SK-N-SH (cell line): ENCODE data around the gene SLC2A2. TPM values are rescaled to one million over a fixed set of nuclear protein-coding genes. Genes with fewer than 3 reads are reported as not detected.

Experiments used
- CTCF ChIA-PET: fragments of 300-600, 350-600 bp; formaldehyde crosslinking; extraction: SDS; loops from one replicate; lab custom pipeline; 2021; lab: Yijun Ruan, JAX
- POLR2A ChIA-PET: fragments of 350-600 bp; sonication (Branson Sonifier 250); formaldehyde crosslinking; extraction: SDS; loops from one replicate; lab custom pipeline; 2020; ENCODE audit warnings: antibody characterized with exemption, inconsistent platforms; lab: Yijun Ruan, JAX
- DNase-seq: peaks from one replicate; pipeline ENCODE4 v3.0.0; 2012
- H2AFZ ChIP-seq: fragments of 200-600 bp; sonication (generic); 2 replicates; pipeline ENCODE4 v1.8.1; 2016; ENCODE audit warnings: antibody characterized with exemption, mild to moderate bottlenecking, low read depth
- H3F3A ChIP-seq: fragments of 200-600 bp; sonication (generic); replicated peaks from 2 replicates; pipeline ENCODE3; 2016; ENCODE audit warnings: antibody characterized with exemption, mild to moderate bottlenecking; ENCODE audit not compliant: insufficient read depth
- H3K27ac ChIP-seq, 2 experiments: fragments of 200-500 bp in 1 of 2; fragments of 200-600 bp in 1 of 2; sonication (Bioruptor generic) in 1 of 2; sonication (generic), shearing (Covaris generic) in 1 of 2; 2 replicates each; pipeline versions ENCODE4 v1.5.1 to v1.6.1; 2014 to 2016; ENCODE audit warnings: low read depth in 2 of 2, inconsistent platforms in 1 of 2, low read length in 1 of 2, mild to moderate bottlenecking in 1 of 2, mixed read lengths in 1 of 2
- H3K27me3 ChIP-seq: fragments of 200-600 bp; sonication (generic), shearing (Covaris generic); 2 replicates; pipeline ENCODE4 v1.6.1; 2016; ENCODE audit warnings: mixed run types; ENCODE audit not compliant: insufficient read depth
- H3K36me3 ChIP-seq, 2 experiments: fragments of 200-500 bp in 1 of 2; fragments of 200-600 bp in 1 of 2; sonication (Bioruptor generic) in 1 of 2; sonication (generic) in 1 of 2; replicated peaks in 1 of 2; 2 replicates each; pipeline versions ENCODE3 to v1.5.1; 2014 to 2016; ENCODE audit warnings: low read length in 1 of 2, mild to moderate bottlenecking in 1 of 2; ENCODE audit not compliant: insufficient read depth in 2 of 2, control insufficient read depth in 1 of 2
- H3K4me1 ChIP-seq, 2 experiments: fragments of 200-500 bp in 1 of 2; fragments of 200-600 bp in 1 of 2; sonication (Bioruptor generic) in 1 of 2; sonication (generic), shearing (Covaris generic) in 1 of 2; 2 replicates each; pipeline versions ENCODE4 v1.5.1 to v1.6.1; 2014 to 2016; ENCODE audit warnings: low read depth in 1 of 2, low read length in 1 of 2, mixed run types in 1 of 2; ENCODE audit not compliant: insufficient read depth in 2 of 2, control insufficient read depth in 1 of 2
- H3K4me2 ChIP-seq: fragments of 200-600 bp; sonication (generic), shearing (Covaris generic); 2 replicates; pipeline ENCODE4 v1.6.1; 2017; ENCODE audit warnings: mixed run types
- H3K4me3 ChIP-seq, 2 experiments: fragments of 200-500 bp in 1 of 2; fragments of 200-600 bp in 1 of 2; sonication (Bioruptor generic) in 1 of 2; sonication (generic), shearing (Covaris generic) in 1 of 2; 2 replicates each; pipeline versions ENCODE4 v1.5.1 to v1.8.1; 2014 to 2016; ENCODE audit warnings: low read depth in 2 of 2, inconsistent platforms in 1 of 2, low read length in 1 of 2, mild to moderate bottlenecking in 1 of 2, mixed read lengths in 1 of 2, moderate library complexity in 1 of 2
- H3K79me2 ChIP-seq: fragments of 200-600 bp; sonication (generic); 2 replicates; pipeline ENCODE4 v1.8.1; 2017; ENCODE audit warnings: mild to moderate bottlenecking; ENCODE audit not compliant: insufficient read depth
- H3K9ac ChIP-seq: fragments of 200-600 bp; sonication (generic); 2 replicates; pipeline ENCODE4 v1.6.1; 2017; ENCODE audit warnings: mixed run types
- H3K9me2 ChIP-seq: fragments of 200-600 bp; sonication (generic); 2 replicates; pipeline ENCODE4 v1.6.1; 2017; ENCODE audit warnings: mixed run types
- H3K9me3 ChIP-seq: fragments of 200-600 bp; sonication (generic); 2 replicates; pipeline ENCODE4 v1.6.1; 2017; ENCODE audit warnings: mixed run types, mild to moderate bottlenecking, moderate library complexity
- H4K20me1 ChIP-seq: fragments of 200-600 bp; sonication (generic); 2 replicates; pipeline ENCODE4 v1.6.1; 2017; ENCODE audit warnings: mild to moderate bottlenecking, mixed run types; ENCODE audit not compliant: insufficient read depth
- CHD2 ChIP-seq: fragments of 150-350 bp; IDR thresholded peaks from 2 replicates; pipeline ENCODE4 v1.6.1; 2018; ENCODE audit warnings: low read length; ENCODE audit not compliant: partially characterized antibody
- EP300 ChIP-seq, 2 experiments: IDR thresholded peaks; 2 replicates each; pipeline versions ENCODE4 v1.4.0 to v1.6.1; 2012; ENCODE audit warnings: borderline replicate concordance in 1 of 2, low read depth in 1 of 2, low read length in 1 of 2
- FOXM1 ChIP-seq: IDR thresholded peaks from 2 replicates; pipeline ENCODE4 v1.4.0; 2012; ENCODE audit warnings: low read depth, mild to moderate bottlenecking
- GATA2 ChIP-seq: sonication (generic); formaldehyde crosslinking; IDR thresholded peaks from 2 replicates; pipeline ENCODE4 v1.5.0; 2020; ENCODE audit warnings: mild to moderate bottlenecking, missing genetic modification reagents
- JUND ChIP-seq: IDR thresholded peaks from 2 replicates; pipeline ENCODE4 v1.4.0; 2012
- MEF2A ChIP-seq: IDR thresholded peaks from 2 replicates; pipeline ENCODE4 v1.4.0; 2012; ENCODE audit warnings: low read depth, borderline replicate concordance
- POLR2AphosphoS5 ChIP-seq: IDR thresholded peaks from 2 replicates; pipeline ENCODE4 v1.6.1; 2012; ENCODE audit warnings: low read depth, low read length
- TCF12 ChIP-seq: IDR thresholded peaks from 2 replicates; pipeline ENCODE4 v1.4.0; 2012
- TEAD4 ChIP-seq: IDR thresholded peaks from 2 replicates; pipeline ENCODE4 v1.4.0; 2012; ENCODE audit warnings: mild to moderate bottlenecking, borderline replicate concordance; ENCODE audit not compliant: insufficient read depth
- WGBS: methylation state at CpG from one replicate; pipeline ENCODE4 v1.1.6; 2017; ENCODE audit warnings: low lambda C conversion rate; 5-methylcytosine and 5-hydroxymethylcytosine counted together
- polyA plus RNA-seq, 3 experiments: library from polyadenylated mRNA; depleted of rRNA; stranded (reverse); fragments of >200 nt; gene quantifications; 2 replicates each; pipeline ENCODE4 v1.2.3, GENCODE V29; 2012
- TF ChIP-seq, protein P1 (sequence below): fragments of 150-350 bp; IDR thresholded peaks from 2 replicates; pipeline ENCODE4 v1.6.1; 2016; ENCODE audit warnings: mild to moderate bottlenecking, low read depth, low read length
- TF ChIP-seq, protein P2 (sequence below): IDR thresholded peaks from 2 replicates; pipeline ENCODE4 v1.6.1; 2012; ENCODE audit warnings: mild to moderate bottlenecking, low read depth, low read length, moderate library complexity

SLC2A2 gene
- polyA plus RNA-seq, 1 of the 3 experiments (the other 2 are of a cell fraction): 0.59 TPM

DNA sequence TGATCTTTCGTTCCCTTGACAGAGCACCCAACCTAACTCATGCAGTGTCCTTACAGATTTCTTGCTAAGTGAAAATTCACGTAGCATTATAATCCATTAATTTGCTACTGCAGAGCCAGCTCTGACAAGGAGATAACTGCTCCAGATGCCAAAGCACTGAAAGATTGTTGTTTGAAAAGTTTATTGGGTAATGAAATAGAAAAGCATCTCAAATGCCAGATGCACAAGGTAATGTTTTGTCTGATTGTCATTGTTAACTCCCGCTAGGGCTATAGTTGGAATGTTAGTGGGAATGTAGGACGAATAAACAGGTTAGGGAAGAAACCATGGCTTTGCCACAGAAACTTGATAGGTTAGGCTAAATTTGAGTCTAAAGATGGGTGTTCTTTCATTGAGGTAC is 20.2 kb upstream of the SLC2A2 start (continued):
- TF ChIP-seq, protein P1, sequence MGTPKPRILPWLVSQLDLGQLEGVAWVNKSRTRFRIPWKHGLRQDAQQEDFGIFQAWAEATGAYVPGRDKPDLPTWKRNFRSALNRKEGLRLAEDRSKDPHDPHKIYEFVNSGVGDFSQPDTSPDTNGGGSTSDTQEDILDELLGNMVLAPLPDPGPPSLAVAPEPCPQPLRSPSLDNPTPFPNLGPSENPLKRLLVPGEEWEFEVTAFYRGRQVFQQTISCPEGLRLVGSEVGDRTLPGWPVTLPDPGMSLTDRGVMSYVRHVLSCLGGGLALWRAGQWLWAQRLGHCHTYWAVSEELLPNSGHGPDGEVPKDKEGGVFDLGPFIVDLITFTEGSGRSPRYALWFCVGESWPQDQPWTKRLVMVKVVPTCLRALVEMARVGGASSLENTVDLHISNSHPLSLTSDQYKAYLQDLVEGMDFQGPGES: no peak
- TF ChIP-seq JUND (no peak), MEF2A (no peak), GATA2 (no peak), EP300 (IDR thresholded peaks at IDR 0.05; ENCODE audit: borderline replicate concordance in 1 of 2, low read depth in 1 of 2, low read length in 1 of 2) (no peak)

DNA sequence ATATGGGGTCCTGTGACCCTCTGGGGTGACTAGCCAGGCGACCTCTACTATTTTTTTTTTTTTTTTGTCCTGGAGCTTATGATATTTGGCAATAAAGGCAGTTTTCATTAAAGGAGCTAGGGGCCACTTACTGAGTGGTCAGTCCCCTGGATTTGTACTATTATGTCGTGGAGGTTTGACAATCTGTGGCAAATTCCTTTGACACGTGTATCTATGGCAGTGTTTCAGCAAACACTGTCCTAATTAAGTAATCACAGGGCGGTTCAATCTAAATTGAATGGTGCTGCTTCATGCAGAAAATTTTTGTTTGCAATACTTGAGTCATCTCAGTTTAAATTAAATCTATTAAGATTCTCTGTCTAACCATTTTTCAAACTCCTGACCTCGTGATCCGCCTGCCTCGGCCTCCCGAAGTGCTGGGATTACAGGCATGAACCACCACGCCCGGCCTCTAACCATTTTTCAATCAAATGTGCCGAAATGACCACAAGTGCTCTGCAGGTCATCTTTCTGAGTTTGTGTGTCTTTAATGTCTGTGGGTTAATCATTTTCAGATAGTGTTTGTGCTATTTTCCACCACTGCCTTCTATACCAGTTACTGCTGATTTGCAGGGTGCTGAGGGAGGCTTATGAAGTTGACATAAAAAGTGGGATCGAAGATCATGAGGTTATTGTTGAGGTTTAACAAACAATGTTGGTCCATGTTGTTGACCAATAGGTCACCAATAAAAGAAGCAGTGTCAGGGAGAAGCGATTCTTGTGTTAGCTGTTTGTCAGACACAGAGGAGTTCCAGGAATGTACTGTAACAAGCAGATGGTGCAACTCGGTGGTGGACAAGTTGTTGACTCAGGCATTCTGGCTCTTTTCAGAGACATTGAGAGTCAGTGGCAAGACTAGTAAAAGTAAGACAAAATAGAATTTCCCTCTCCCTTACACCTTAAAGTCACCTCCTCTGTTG is 18.6 kb upstream of the SLC2A2 start:
- Histone ChIP-seq H3K4me2 (no peak overlapping the region), H3K4me3 (no peak overlapping the region), H3K4me1 (no peaks in the 10 kb centered on the region), H3K9me3 (no peaks in the 10 kb centered on the region), H3F3A (no peaks in the 10 kb centered on the region), H3K27ac (no peak overlapping the region), H3K27me3 (no peaks in the 10 kb centered on the region), H4K20me1 (no peaks in the 10 kb centered on the region), H3K9me2 (no peaks in the 10 kb centered on the region), H3K79me2 (no peaks in the 10 kb centered on the region)
- 81% methylated on average over 14 of the region's 14 CpGs for WGBS
- POLR2A ChIA-PET: no interaction called here
- DNase-seq: no peak
- CTCF ChIA-PET: no interaction called here
- no peak for TF ChIP-seq POLR2AphosphoS5
- no peak for TF ChIP-seq TEAD4
- TF ChIP-seq, protein P2, sequence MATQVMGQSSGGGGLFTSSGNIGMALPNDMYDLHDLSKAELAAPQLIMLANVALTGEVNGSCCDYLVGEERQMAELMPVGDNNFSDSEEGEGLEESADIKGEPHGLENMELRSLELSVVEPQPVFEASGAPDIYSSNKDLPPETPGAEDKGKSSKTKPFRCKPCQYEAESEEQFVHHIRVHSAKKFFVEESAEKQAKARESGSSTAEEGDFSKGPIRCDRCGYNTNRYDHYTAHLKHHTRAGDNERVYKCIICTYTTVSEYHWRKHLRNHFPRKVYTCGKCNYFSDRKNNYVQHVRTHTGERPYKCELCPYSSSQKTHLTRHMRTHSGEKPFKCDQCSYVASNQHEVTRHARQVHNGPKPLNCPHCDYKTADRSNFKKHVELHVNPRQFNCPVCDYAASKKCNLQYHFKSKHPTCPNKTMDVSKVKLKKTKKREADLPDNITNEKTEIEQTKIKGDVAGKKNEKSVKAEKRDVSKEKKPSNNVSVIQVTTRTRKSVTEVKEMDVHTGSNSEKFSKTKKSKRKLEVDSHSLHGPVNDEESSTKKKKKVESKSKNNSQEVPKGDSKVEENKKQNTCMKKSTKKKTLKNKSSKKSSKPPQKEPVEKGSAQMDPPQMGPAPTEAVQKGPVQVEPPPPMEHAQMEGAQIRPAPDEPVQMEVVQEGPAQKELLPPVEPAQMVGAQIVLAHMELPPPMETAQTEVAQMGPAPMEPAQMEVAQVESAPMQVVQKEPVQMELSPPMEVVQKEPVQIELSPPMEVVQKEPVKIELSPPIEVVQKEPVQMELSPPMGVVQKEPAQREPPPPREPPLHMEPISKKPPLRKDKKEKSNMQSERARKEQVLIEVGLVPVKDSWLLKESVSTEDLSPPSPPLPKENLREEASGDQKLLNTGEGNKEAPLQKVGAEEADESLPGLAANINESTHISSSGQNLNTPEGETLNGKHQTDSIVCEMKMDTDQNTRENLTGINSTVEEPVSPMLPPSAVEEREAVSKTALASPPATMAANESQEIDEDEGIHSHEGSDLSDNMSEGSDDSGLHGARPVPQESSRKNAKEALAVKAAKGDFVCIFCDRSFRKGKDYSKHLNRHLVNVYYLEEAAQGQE: no peak
- TF ChIP-seq TCF12: 0 out of 2 replicates have a peak, but pooled peaks have one; percentile 13
- no peak for TF ChIP-seq FOXM1
- no peak for TF ChIP-seq CHD2
- no peak for TF ChIP-seq EP300 (IDR thresholded peaks at IDR 0.05; ENCODE audit: borderline replicate concordance in 1 of 2, low read depth in 1 of 2, low read length in 1 of 2)
- TF ChIP-seq, all 33 proteins: peak for 1
- no peak overlapping the region for H3K9ac ChIP-seq
- no peaks in the 10 kb centered on the region for H3K36me3 ChIP-seq
- H2AFZ ChIP-seq: no peak overlapping the region
